OCI-M2 (cell line): ENCODE data around the gene NOL11.
"Not testable (repeated sequence)": the region's sequence is repeated elsewhere in the genome, so short reads cannot be mapped to it uniquely, and the experiment has no call there.

ENCODE experiments used
- DNase-seq: peaks from one replicate; lab custom pipeline; 2025; ENCODE audit not compliant: unreplicated experiment; lab: John Stamatoyannopoulos, UW

Gene NOL11

GRCh38 chr17:67717624-67718324 lies at the start of gene NOL11:
TSS of gene NOL11 (plus strand) at chr17:67717936. CDS start at chr17:67717948, 12 bp downstream.
- DNase-seq: peak; percentile 68

GRCh38 chr17:67671493-67671892 lies 46.2 kb upstream of the NOL11 start:
- no peak for DNase-seq

GRCh38 chr17:67672592-67673335 lies 45.0 kb upstream of the NOL11 start:
- no peak for DNase-seq

GRCh38 chr17:67675481-67675880 lies 42.3 kb upstream of the NOL11 start:
- DNase-seq: no peak

GRCh38 chr17:67676305-67676704 lies 41.4 kb upstream of the NOL11 start:
- no peak for DNase-seq

- DNase-seq: no peak
Observed at GRCh38 chr17:67678414-67678813, 39.3 kb upstream of the NOL11 start.

- no peak for DNase-seq
Observed at GRCh38 chr17:67679225-67679624, 38.5 kb upstream of the NOL11 start.

GRCh38 chr17:67679721-67680120 lies 38.0 kb upstream of the NOL11 start:
- no peak for DNase-seq

GRCh38 chr17:67680445-67681224 lies 37.1 kb upstream of the NOL11 start:
- no peak for DNase-seq

- no peak for DNase-seq
Observed at GRCh38 chr17:67682196-67682595, 35.5 kb upstream of the NOL11 start.

GRCh38 chr17:67685351-67685750 lies 32.4 kb upstream of the NOL11 start:
- no peak for DNase-seq

GRCh38 chr17:67686241-67686640 lies 31.5 kb upstream of the NOL11 start:
- no peak for DNase-seq

- no peak for DNase-seq
Observed at GRCh38 chr17:67687511-67687910, 30.2 kb upstream of the NOL11 start.

GRCh38 chr17:67689534-67690177 lies 28.1 kb upstream of the NOL11 start:
- DNase-seq: peak; percentile 1

GRCh38 chr17:67693811-67694210 lies 23.9 kb upstream of the NOL11 start:
- no peak for DNase-seq

GRCh38 chr17:67696347-67696746 lies 21.4 kb upstream of the NOL11 start:
- DNase-seq: no peak

GRCh38 chr17:67696853-67697498 lies 20.8 kb upstream of the NOL11 start:
- no peak for DNase-seq

GRCh38 chr17:67700037-67700724 lies 17.6 kb upstream of the NOL11 start:
- DNase-seq: no peak

GRCh38 chr17:67700725-67701119 lies 17.0 kb upstream of the NOL11 start:
- no peak for DNase-seq

- not testable (repeated sequence) for DNase-seq
Observed at GRCh38 chr17:67702861-67703260, 14.9 kb upstream of the NOL11 start.
